Measurements from ENCODE around the gene TIE1.

TIE1 gene

GRCh38 chr1:43273708-43274107 is 27.1 kb upstream of the TIE1 start:
- TF ChIP-seq CTCF (IDR thresholded peaks at IDR 0.05; ENCODE audit: borderline replicate concordance, control extremely low read depth, extremely low read depth, insufficient read depth, missing control alignments), result no peak
- in situ Hi-C loops (cut with MboI; ENCODE audit: low sequenced_read_pairs, unreplicated experiment), result no loop called here
- peak; percentile 16 for DNase-seq (ENCODE audit: low spot score)

DNA sequence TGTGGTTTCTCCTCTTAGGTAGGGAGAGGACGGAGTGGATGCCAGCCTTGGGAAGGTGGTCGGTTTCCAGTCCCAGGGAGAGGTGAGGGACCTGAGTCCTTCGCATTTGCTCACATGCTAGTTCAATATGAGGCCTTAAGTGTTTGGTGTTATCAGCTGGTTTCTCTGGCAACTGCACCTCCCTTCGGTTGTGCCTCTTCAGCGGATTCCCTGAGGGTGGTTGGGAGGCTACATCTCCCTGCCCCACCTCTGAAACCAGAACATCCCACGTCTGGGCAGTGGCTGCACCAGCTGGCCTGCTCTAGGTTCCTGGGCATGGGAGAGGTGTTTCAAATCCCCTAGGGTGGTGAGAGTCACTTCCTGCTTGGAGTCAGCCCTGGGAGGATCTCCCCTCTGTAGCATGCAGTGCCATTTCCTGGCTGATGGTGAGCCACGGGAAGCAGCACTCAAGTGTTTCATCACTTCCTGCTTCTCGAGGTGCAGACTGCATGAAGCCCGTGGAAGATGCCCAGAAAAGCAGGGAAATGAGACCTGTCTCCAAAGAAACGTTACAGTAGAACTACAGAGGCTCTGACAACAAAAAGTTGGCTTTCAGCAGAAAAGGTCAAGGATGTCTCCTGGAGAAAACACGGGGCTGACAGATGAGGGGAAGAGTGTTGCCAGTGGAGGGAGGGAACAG is 26.5 kb upstream of the TIE1 start:
- in situ Hi-C loops (cut with MboI; ENCODE audit: low sequenced_read_pairs, unreplicated experiment), result no loop called here
- TF ChIP-seq CTCF (IDR thresholded peaks at IDR 0.05; ENCODE audit: borderline replicate concordance, control extremely low read depth, extremely low read depth, insufficient read depth, missing control alignments), result no peak
- DNase-seq (ENCODE audit: low spot score), result peak; percentile 18

DNA sequence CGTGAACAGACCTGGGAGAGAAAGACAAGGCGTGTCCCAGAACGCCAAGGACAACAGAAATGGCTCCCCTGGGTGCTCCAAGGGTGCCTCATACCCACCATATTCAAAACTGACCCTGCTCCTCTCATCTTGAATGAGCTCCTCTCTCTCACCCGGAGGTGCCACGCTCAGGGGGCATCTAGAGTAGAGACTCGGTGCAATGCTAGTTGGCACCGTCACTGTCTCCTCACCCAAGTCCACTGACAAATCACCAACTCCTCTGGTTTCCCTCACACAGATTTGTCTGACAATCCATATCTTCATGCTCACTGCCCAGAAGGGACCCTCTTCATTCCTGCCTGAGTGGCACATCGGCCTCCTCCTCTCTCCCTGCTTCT is 26.0 kb upstream of the TIE1 start:
- in situ Hi-C loops (cut with MboI; ENCODE audit: low sequenced_read_pairs, unreplicated experiment), result no loop called here
- DNase-seq (ENCODE audit: low spot score), result no peak
- TF ChIP-seq CTCF (IDR thresholded peaks at IDR 0.05; ENCODE audit: borderline replicate concordance, control extremely low read depth, extremely low read depth, insufficient read depth, missing control alignments), result no peak

GRCh38 chr1:43275826-43276620 is 24.8 kb upstream of the TIE1 start:
- in situ Hi-C loops (cut with MboI; ENCODE audit: low sequenced_read_pairs, unreplicated experiment), result no loop called here
- no peak for DNase-seq (ENCODE audit: low spot score)
- no peak for TF ChIP-seq CTCF (IDR thresholded peaks at IDR 0.05; ENCODE audit: borderline replicate concordance, control extremely low read depth, extremely low read depth, insufficient read depth, missing control alignments)

- TF ChIP-seq CTCF (IDR thresholded peaks at IDR 0.05; ENCODE audit: borderline replicate concordance, control extremely low read depth, extremely low read depth, insufficient read depth, missing control alignments), result no peak
- DNase-seq (ENCODE audit: low spot score), result no peak
- in situ Hi-C loops (cut with MboI; ENCODE audit: low sequenced_read_pairs, unreplicated experiment), result no loop called here
Measured at GRCh38 chr1:43276673-43277072, 24.1 kb upstream of the TIE1 start.

DNA sequence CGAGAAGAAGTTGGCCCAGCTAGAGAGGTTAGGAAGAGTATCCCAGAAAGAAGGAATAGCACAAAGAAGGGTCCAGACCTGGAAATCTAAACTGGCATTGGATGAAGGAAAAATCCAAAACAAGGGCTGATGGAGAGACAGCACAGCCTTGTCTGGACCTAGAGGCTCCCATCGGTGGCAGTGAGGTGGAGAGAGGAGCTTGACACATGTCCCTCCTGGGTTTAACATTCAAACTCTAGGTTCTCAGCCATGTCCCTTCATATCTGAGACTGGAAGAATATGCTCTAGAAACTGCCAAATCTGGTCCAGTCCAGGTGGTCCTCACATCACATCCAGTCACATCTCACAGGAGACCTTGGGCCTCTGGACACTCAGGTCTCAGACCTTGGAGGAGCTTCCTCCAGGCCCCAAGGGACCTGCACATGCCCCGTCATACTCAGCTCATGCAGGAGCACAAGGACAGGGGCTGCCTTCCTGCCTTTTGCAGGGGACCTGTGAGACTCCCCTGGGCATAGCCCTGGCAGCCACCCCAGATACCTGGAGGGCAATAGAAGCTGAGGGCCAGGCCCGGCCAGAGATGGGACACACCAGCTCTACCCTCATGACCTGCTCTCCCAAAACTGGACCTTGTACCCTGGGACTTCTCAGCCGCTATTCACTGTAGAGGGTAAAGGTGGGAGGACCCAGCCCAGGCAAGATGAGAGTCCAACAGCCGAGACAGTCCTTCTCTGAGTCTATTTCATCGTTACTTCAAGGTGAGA is 23.5 kb upstream of the TIE1 start:
- DNase-seq (ENCODE audit: low spot score), result no peak
- in situ Hi-C loops (cut with MboI; ENCODE audit: low sequenced_read_pairs, unreplicated experiment), result no loop called here
- TF ChIP-seq CTCF (IDR thresholded peaks at IDR 0.05; ENCODE audit: borderline replicate concordance, control extremely low read depth, extremely low read depth, insufficient read depth, missing control alignments), result no peak

All from GM13976 (cell line).